GM12878 (cell line): ENCODE results near the gene ZCCHC9. TPM values are rescaled to one million over a fixed set of nuclear protein-coding genes. Genes with fewer than 3 reads are reported as not detected.

Experiments
- ETV6 ChIP-seq, 2 experiments: fragments of 450-650 bp in 1 of 2; IDR thresholded peaks in 1 of 2; conservative IDR thresholded peaks in 1 of 2; 2 replicates each; pipeline ENCODE4 v1.6.1; 2014; ENCODE audit warnings: antibody characterized with exemption in 1 of 2, borderline replicate concordance in 1 of 2, low read depth in 1 of 2, mild to moderate bottlenecking in 1 of 2, moderate library complexity in 1 of 2
- HDGF ChIP-seq: fragments of 450-650 bp; IDR thresholded peaks from 2 replicates; pipeline ENCODE4 v1.6.1; 2016; ENCODE audit warnings: antibody characterized with exemption
- MTA3 ChIP-seq: IDR thresholded peaks from 2 replicates; pipeline ENCODE4 v1.6.1; 2012; ENCODE audit warnings: low read length, inconsistent platforms, borderline replicate concordance
- PAX8 ChIP-seq: fragments of 450-650 bp; IDR thresholded peaks from 2 replicates; pipeline ENCODE4 v1.6.1; 2017; ENCODE audit warnings: mild to moderate bottlenecking, moderate library complexity
- RUNX3 ChIP-seq: IDR thresholded peaks from 2 replicates; pipeline ENCODE4 v1.6.1; 2012; ENCODE audit warnings: low read length, inconsistent platforms
- ZBTB11 ChIP-seq: fragments of 450-650 bp; formaldehyde crosslinking; IDR thresholded peaks from 2 replicates; pipeline ENCODE4 v1.5.0; 2022; ENCODE audit warnings: mild to moderate bottlenecking, missing genetic modification characterization
- polyA plus RNA-seq, 11 experiments: library from polyadenylated mRNA; depleted of rRNA in 4 of 11; unstranded in 6 of 11; stranded (reverse) in 5 of 11; fragments of >200 nt; fragmentation: Nextera tagmentation in 4 of 11; fragmentation: Illumina TruSeq in 1 of 11; extraction: Ambion mirVana in 4 of 11; extraction: Trizol in 1 of 11; gene quantifications; 1 replicate in 1 of 11; 2 replicates in 10 of 11; pipeline versions ENCODE4 v1.2.1 to v1.2.3, GENCODE V29; 2011 to 2016; ENCODE audit warnings: inconsistent platforms in 2 of 11, missing spikeins in 2 of 11, low read depth in 1 of 11
- total RNA-seq, 4 experiments: library from RNA; depleted of rRNA in 3 of 4; stranded (reverse); fragments of >200 nt in 3 of 4; fragmentation: Illumina TruSeq in 1 of 4; extraction: Trizol in 1 of 4; gene quantifications; 2 replicates each; pipeline versions ENCODE4 v1.2.1 to v1.2.3, GENCODE V29; 2013 to 2021
- TF ChIP-seq, protein P1 (sequence below): fragments of 450-650 bp; IDR thresholded peaks from 2 replicates; pipeline ENCODE4 v1.6.1; 2018; ENCODE audit warnings: borderline replicate concordance, mild to moderate bottlenecking; ENCODE audit not compliant: partially characterized antibody

ZCCHC9 gene
- total and polyA plus RNA-seq, 10 of the 15 experiments (the other 5 are each of a cell fraction or from before 2014, with no cell fraction given) = 22.0 to 57.7 (median 34.5) TPM

- TF ChIP-seq ETV6 (conservative IDR thresholded peaks at IDR 0.05 in 1 of 2, IDR thresholded peaks at IDR 0.05 in 1 of 2; ENCODE audit: borderline replicate concordance in 1 of 2, low read depth in 1 of 2) = no peak
- TF ChIP-seq ZBTB11 (CRISPR knock-in tag) = no peak
- TF ChIP-seq, protein P1, sequence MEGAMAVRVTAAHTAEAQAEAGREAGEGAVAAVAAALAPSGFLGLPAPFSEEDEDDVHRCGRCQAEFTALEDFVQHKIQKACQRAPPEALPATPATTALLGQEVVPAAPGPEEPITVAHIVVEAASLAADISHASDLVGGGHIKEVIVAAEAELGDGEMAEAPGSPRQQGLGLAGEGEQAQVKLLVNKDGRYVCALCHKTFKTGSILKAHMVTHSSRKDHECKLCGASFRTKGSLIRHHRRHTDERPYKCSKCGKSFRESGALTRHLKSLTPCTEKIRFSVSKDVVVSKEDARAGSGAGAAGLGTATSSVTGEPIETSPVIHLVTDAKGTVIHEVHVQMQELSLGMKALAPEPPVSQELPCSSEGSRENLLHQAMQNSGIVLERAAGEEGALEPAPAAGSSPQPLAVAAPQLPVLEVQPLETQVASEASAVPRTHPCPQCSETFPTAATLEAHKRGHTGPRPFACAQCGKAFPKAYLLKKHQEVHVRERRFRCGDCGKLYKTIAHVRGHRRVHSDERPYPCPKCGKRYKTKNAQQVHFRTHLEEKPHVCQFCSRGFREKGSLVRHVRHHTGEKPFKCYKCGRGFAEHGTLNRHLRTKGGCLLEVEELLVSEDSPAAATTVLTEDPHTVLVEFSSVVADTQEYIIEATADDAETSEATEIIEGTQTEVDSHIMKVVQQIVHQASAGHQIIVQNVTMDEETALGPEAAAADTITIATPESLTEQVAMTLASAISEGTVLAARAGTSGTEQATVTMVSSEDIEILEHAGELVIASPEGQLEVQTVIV = no peak
- TF ChIP-seq RUNX3 = no peak
- no peak for TF ChIP-seq MTA3
- TF ChIP-seq HDGF = no peak
- TF ChIP-seq PAX8 = no peak
Measured at GRCh38 chr5:81253875-81254274, 47.5 kb upstream of the ZCCHC9 start (continued).
